Ascending aorta (tissue), 2 donors: ENCODE results near the gene SIRT5. TPM values are rescaled to one million over a fixed set of nuclear protein-coding genes. Genes with fewer than 3 reads are reported as not detected.

Source experiments
- DNase-seq, 2 donors: peaks; one replicate each; pipeline ENCODE4 v3.0.0-alpha.2; 2019; ENCODE audit warnings: low spot score in 2 of 2
- H3K27ac ChIP-seq, 2 donors: fragments of 200-600 bp; sonication (generic); one replicate each; pipeline ENCODE4 v1.5.1; 2016 to 2017; ENCODE audit warnings: mild to moderate bottlenecking in 1 of 2
- H3K27me3 ChIP-seq: fragments of 200-600 bp; sonication (generic); one replicate; pipeline ENCODE4 v1.5.1; 2017
- H3K36me3 ChIP-seq, 2 donors: fragments of 200-600 bp; sonication (generic); one replicate each; pipeline ENCODE4 v1.5.1; 2016
- H3K4me1 ChIP-seq, 2 donors: fragments of 200-600 bp; sonication (generic); one replicate each; pipeline ENCODE4 v1.5.1; 2016 to 2017; ENCODE audit warnings: mild to moderate bottlenecking in 1 of 2
- H3K4me3 ChIP-seq, 2 donors: fragments of 200-600 bp; sonication (generic); one replicate each; pipeline ENCODE4 v1.5.1; 2016 to 2017; ENCODE audit warnings: mild to moderate bottlenecking in 1 of 2
- H3K9me3 ChIP-seq, 2 donors: fragments of 200-600 bp; sonication (generic); one replicate each; pipeline ENCODE4 v1.5.1; 2016
- intact Hi-C: fragments of 100-400 bp; cut with DNase I; formaldehyde crosslinking; loops from one replicate; pipeline ENCODE4 v1.15.1; 2023
- total RNA-seq: library from RNA; depleted of rRNA; stranded (reverse); fragments of >200 nt; gene quantifications from one replicate; pipeline ENCODE4 v1.1.0, GENCODE V29; 2016
- TF ChIP-seq, protein P1 (sequence below), 3 experiments: fragments of 200-600 bp in 2 of 3; fragments of 450-650 bp in 1 of 3; sonication (generic) in 2 of 3; IDR thresholded peaks; one replicate each; pipeline ENCODE4 v1.5.1; 2016 to 2019; ENCODE audit warnings: antibody characterized with exemption in 3 of 3, mild to moderate bottlenecking in 1 of 3, moderate library complexity in 1 of 3

The SIRT5 gene
- 3.0 TPM for total RNA-seq

DNA sequence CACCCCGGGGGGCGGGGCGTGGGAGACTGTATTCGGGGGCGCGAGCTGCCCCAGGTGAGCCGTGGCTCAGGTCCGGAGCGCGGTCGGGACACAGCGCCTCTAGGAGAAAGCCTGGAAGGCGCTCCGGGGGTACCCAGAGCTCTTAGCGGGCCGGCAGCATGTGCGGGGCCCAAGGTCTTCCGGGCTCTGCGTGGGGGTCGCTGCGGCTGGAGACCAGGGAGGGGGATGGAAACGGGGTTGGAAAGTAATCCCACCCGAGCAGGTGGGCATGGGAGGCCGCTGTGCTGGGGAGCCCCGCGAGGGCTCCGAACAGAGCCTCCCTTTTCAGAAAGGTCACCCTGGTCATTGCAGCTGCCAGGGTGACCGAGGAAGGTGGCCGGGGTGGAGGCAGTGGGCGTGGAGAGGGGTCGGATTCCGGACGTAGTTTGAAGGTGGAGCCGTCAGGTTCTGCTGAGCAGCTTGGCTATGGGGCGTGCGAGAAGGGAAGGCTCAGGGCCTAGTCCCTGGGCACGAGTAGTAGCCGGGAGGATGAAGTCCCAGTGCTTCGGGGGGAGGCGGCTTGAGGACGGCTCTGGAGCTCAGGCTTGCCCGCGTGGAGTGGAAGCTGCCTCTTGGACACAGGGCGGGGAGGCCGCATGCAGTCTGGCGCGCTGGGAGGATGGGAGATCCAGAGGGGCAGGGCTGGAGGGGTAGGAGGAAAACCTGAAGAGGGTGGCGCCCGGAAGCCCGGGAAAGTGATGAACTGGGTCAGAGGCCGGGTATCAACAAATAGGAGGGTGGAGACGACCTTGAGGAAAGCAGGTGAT is at the start of gene SIRT5:
SIRT5 (plus strand) TSS at position 31 of the 806 bp plus-strand sequence. CDS start 9,510 bp downstream, outside the sequence.
- DNase-seq, result peak; percentile 20 to 87
- H3K9me3 ChIP-seq, result no peaks in the 10 kb centered on the region
- H3K27me3 ChIP-seq, result no peaks in the 10 kb centered on the region
- H3K4me3 ChIP-seq, result peak within 1 kb of the TSS; percentile 78 to 80
- TF ChIP-seq, protein P1, sequence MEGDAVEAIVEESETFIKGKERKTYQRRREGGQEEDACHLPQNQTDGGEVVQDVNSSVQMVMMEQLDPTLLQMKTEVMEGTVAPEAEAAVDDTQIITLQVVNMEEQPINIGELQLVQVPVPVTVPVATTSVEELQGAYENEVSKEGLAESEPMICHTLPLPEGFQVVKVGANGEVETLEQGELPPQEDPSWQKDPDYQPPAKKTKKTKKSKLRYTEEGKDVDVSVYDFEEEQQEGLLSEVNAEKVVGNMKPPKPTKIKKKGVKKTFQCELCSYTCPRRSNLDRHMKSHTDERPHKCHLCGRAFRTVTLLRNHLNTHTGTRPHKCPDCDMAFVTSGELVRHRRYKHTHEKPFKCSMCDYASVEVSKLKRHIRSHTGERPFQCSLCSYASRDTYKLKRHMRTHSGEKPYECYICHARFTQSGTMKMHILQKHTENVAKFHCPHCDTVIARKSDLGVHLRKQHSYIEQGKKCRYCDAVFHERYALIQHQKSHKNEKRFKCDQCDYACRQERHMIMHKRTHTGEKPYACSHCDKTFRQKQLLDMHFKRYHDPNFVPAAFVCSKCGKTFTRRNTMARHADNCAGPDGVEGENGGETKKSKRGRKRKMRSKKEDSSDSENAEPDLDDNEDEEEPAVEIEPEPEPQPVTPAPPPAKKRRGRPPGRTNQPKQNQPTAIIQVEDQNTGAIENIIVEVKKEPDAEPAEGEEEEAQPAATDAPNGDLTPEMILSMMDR (IDR thresholded peaks at IDR 0.05), result peak in 1 of 3 experiments; percentile 71
- H3K27ac ChIP-seq, result peak within 1 kb of the TSS; percentile 88 to 93
- intact Hi-C loops, result loop anchor here (1.0 to 5.0 kb wide), 6 partner anchors 41 to 238 kb away; partner anchors contain the start of genes GFOD1 and NOL7
- H3K36me3 ChIP-seq, result peaks cover 0 to 3% of the 10 kb centered on the region in 2 donors
- H3K4me1 ChIP-seq, result peaks cover 0 to 3% of the 10 kb centered on the region in 2 donors

DNA sequence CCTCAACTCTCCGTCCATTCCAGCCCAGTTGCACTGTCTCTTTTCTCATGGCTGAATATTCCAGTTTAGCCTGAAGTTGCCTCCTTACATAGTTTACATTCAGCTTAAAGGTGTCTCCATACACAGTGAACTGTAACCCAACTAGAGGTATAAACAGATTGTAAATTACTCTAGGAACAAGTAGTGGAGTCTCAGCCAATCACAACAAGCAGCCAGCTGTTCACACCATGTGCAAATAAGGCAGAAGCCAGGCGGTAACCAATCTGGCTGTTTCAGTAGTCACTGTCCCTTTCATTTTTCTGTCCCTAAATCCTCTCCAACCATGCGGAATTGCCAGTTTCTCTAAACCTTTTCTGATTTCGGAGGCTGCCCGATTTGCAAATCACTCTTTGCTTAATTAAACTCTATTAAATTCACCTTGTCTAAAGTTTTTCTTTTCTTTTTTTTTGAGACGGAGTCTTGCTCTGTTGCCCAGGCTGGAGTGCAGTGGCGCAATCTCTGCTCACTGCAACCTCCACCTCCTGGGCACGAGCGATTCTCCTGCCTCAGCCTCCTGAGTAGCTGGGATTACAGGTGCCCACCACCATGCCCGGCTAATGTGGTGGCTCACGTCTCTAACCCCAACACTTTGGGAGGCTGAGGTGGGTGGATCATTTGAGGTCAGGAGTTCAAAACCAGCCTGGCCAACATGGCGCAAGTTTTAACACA is 49.4 kb upstream of the SIRT5 start:
- Histone ChIP-seq H3K4me1 (no peaks in the 10 kb centered on the region), H3K9me3 (no peaks in the 10 kb centered on the region), H3K36me3 (no peaks in the 10 kb centered on the region), H3K27me3 (no peaks in the 10 kb centered on the region), H3K4me3 (no peak overlapping the region), H3K27ac (no peak overlapping the region)
- TF ChIP-seq, protein P1 (IDR thresholded peaks at IDR 0.05), result no peak
- intact Hi-C loops, result no loop called here
- no peak for DNase-seq

DNA sequence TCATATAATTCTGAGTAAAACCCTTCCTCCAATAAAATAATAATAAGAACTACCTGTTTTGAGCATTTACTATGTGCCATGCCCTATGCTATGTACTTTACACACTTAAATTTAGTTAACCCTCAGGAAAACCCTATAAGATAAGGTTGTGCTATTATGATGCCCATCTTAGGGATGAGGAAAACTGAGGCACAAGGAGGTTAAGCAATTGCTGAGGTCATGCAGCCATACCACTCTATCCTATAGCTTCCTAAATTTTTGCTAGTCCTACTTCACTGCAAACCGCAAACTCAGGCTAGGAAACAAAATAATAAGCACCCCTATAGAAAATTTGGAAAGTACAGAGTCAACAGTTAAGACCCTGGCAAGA is 48.1 kb upstream of the SIRT5 start:
- peak overlapping the region in 1 of 2 donors; percentile 4 for H3K27ac ChIP-seq
- intact Hi-C loops, result no loop called here
- H3K27me3 ChIP-seq, result no peaks in the 10 kb centered on the region
- H3K9me3 ChIP-seq, result no peaks in the 10 kb centered on the region
- TF ChIP-seq, protein P1 (IDR thresholded peaks at IDR 0.05), result no peak
- H3K4me3 ChIP-seq, result no peak overlapping the region
- no peaks in the 10 kb centered on the region for H3K36me3 ChIP-seq
- no peak for DNase-seq
- no peaks in the 10 kb centered on the region for H3K4me1 ChIP-seq

DNA sequence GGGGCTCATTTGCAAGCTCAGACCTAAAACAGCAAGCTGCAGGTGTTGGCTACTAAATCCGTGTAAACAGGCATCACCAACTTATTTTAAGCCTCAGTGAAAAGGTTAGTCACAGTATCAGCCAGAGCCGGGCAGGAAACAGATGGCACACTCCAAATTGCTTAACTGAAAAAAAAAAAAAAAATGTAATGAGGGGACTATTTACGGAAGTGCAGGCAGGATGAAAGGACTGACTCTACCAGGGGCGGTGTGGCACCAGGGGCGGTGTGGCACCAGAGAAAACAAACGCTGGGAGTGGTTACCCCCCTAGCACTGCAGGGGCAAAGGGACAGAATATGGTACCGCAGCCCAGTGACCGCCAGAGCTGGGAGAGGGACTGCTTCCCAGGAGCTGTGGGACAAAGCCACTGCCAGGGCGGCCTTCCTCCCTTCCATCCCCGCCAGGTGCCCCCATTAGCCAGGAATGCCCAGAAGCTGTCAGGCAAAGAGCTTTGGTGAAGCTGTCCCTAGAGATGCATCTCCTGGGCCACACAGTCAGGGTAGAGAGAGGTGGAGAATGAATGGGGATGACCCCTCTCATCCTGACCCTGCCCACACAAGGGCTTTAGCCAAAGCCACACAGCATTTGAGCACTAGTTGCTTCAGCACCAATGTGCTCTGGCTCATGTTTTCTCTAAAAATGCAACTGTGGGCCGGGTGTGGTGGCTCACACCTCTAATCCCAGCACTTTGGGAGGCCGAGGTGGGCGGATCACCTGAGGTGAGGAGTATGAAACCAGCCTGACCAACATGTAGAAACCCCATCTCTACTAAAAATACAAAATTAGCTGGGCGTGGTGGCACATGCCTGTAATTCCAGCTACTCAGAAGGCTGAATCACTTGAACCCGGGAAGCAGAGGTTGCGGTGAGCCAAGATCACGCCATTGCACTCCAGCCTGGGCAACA is 47.4 kb upstream of the SIRT5 start:
- Histone ChIP-seq H3K4me1 (no peaks in the 10 kb centered on the region), H3K27me3 (no peaks in the 10 kb centered on the region), H3K9me3 (no peaks in the 10 kb centered on the region), H3K4me3 (no peak overlapping the region), H3K27ac (peak overlapping the region in 1 of 2 donors; percentile 7), H3K36me3 (no peaks in the 10 kb centered on the region)
- intact Hi-C loops, result no loop called here
- DNase-seq, result peak in 1 of 2 donors; percentile 11
- TF ChIP-seq, protein P1 (IDR thresholded peaks at IDR 0.05), result no peak

DNA sequence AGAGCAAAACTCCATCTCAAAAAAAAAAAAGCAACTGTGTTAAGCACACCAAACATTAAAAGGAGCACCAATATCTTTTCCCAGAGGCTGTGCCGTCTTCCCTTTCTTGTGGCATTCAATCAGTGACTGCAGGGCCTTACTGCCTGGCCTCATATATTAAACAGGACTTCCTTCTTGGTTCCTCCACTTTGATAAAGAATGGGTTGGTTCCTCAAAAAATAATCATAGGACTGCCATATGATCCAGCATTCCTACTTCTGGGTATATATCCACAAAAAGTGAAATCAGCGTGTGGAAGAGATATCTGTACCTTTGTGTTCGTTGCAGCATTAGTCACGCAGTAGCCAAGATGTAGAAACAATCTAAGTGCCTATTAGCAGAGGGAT is 46.7 kb upstream of the SIRT5 start:
- no peaks in the 10 kb centered on the region for H3K27me3 ChIP-seq
- H3K4me3 ChIP-seq, result no peak overlapping the region
- no peaks in the 10 kb centered on the region for H3K9me3 ChIP-seq
- DNase-seq, result no peak
- intact Hi-C loops, result no loop called here
- H3K27ac ChIP-seq, result no peak overlapping the region
- no peaks in the 10 kb centered on the region for H3K4me1 ChIP-seq
- no peaks in the 10 kb centered on the region for H3K36me3 ChIP-seq
- TF ChIP-seq, protein P1 (IDR thresholded peaks at IDR 0.05), result no peak
